ENCODE data around the gene GTPBP8. TPM values are rescaled to one million over a fixed set of nuclear protein-coding genes. Genes with fewer than 3 reads are reported as not detected.

Gene GTPBP8
- total and polyA plus RNA-seq, 2 of the 13 experiments (the other 11 are each of a cell fraction or from before 2014, with no cell fraction given): 12.5 to 16.7 TPM

DNA sequence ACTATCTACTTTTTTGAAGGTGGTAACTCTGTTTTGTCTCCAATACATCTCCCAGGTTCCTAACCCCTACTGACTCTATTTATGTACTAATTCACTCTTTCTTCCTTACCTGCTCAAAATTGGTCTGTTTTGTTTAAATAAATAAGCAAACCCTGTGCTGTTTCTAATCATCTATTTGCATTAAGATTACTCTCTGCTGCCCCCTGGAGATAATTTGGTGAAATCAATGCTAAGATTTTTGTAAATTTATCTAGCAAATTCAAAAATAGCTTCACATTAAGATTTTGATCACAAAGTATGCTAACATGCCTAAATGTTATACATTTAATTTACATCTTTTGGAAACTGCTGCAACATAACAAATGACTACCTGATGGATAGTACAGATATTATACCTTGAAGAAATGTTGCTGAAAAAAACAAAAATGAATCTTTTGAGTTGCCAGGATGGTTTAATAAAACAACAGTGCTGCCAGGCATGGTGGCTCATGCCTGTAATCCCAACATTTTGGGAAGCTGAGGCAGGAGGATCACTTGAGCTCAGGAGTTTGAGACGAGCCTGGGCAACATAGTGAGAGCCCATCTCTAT, 11.4 kb upstream of the GTPBP8 start (continued):
- peak; percentile 41 for TF ChIP-seq CTCF (CRISPR knock-in tag; IDR thresholded peaks at IDR 0.05)
- 0 out of 2 replicates have a peak, but pooled peaks have one; percentile 31 for TF ChIP-seq MIXL1 (CRISPR knock-in tag; IDR thresholded peaks at IDR 0.05)
- TF ChIP-seq, protein P1, sequence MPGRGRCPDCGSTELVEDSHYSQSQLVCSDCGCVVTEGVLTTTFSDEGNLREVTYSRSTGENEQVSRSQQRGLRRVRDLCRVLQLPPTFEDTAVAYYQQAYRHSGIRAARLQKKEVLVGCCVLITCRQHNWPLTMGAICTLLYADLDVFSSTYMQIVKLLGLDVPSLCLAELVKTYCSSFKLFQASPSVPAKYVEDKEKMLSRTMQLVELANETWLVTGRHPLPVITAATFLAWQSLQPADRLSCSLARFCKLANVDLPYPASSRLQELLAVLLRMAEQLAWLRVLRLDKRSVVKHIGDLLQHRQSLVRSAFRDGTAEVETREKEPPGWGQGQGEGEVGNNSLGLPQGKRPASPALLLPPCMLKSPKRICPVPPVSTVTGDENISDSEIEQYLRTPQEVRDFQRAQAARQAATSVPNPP (CRISPR knock-in tag; IDR thresholded peaks at IDR 0.05): no peak
- TF ChIP-seq ATF7 (IDR thresholded peaks at IDR 0.05): no peak
- no peak for TF ChIP-seq ATF7 (CRISPR knock-in tag; IDR thresholded peaks at IDR 0.05)
- TF ChIP-seq ZNF343 (CRISPR knock-in tag; IDR thresholded peaks at IDR 0.05): no peak
- no peak for TF ChIP-seq GATA4 (IDR thresholded peaks at IDR 0.05; ENCODE audit: borderline replicate concordance, low read depth)
- no peak for TF ChIP-seq KDM5B (CRISPR knock-in tag; IDR thresholded peaks at IDR 0.05; ENCODE audit: borderline replicate concordance)
- TF ChIP-seq CAMTA2 (CRISPR knock-in tag; IDR thresholded peaks at IDR 0.05; ENCODE audit: borderline replicate concordance): no peak

DNA sequence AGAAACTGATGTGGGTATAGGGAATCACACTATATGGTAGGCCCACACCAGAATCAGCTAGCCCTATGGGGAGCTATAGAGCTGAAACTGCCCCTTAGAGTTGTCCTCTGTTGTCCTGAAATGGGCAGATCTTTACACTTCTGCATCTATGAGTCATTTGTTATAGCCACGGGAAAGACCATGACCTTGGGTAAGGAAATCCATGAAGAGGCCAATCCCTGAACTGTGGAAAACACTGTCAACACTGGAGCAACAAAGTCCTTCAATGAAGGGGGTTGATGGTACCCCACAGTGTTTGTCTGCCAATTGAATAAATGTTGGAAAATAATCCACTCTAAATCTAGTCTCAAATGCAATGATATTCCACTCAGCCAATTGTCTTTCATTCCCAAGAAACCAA, 10.7 kb upstream of the GTPBP8 start:
- H3K4me3 ChIP-seq (replicated peaks in 1 of 3; ENCODE audit: insufficient read depth in 1 of 3, low read depth in 2 of 3, low read length in 3 of 3): no peak overlapping the region
- no peak overlapping the region for H3K27ac ChIP-seq (ENCODE audit: extremely low read length, insufficient read depth, low read length)
- ChIA-PET POLR2A (interaction anchor here (0.9 to 1.9 kb wide), 2 partner anchors 11 to 39 kb away, joined by 4 to 9 read pairs; partner anchors contain the start of gene GTPBP8), CTCF (ENCODE audit: low intra/inter-chr PET ratio, low total read pairs) (interaction anchor here (3.0 kb wide), 1 partner anchor 336 kb away, joined by 17 read pairs; no protein-coding TSS in a partner anchor)
- no peaks in the 10 kb centered on the region for H4K20me1 ChIP-seq (ENCODE audit: insufficient read depth, low read length)
- intact Hi-C loops (cut with micrococcal nuclease; ENCODE audit: unreplicated experiment): loop anchor here (2.0 kb wide), 1 partner anchor 397 kb away; no protein-coding TSS in a partner anchor
- no CpG with 5 or more reads among the region's 1 CpG for WGBS (ENCODE audit: low lambda C conversion rate)
- no peaks in the 10 kb centered on the region for H3K9me3 ChIP-seq (ENCODE audit: low read length)
- peaks cover 11% of the 10 kb centered on the region; the same call in 1 of the 2 replicates for H3K4me1 ChIP-seq (ENCODE audit: insufficient read depth, low read length)
- H2AFZ ChIP-seq (ENCODE audit: low read length): no peak overlapping the region
- no peak for FAIRE-seq
- no peak overlapping the region for H3K9ac ChIP-seq (ENCODE audit: insufficient read depth, low read depth, low read length)
- no peaks in the 10 kb centered on the region for H3K79me2 ChIP-seq (ENCODE audit: insufficient read depth, low read length)
- H3K27me3 ChIP-seq (ENCODE audit: control insufficient read depth in 1 of 2, insufficient read depth in 2 of 2, low read length in 2 of 2): peaks cover 0 to under 1% of the 10 kb centered on the region in 2 experiments; a peak in 1 of 5 replicates
- ATAC-seq: peak; percentile 88
- H3K36me3 ChIP-seq (replicated peaks in 1 of 2; ENCODE audit: control insufficient read depth in 1 of 2, insufficient read depth in 2 of 2, low read length in 2 of 2): no peaks in the 10 kb centered on the region
- no TSS peak for BruUV-seq (replicated peaks)
- H3K4me2 ChIP-seq (ENCODE audit: low read depth, low read length): no peak overlapping the region
- in situ Hi-C loops (cut with HindIII; ENCODE audit: extremely low pct_ligation_motif_present, low pct_unique_long_range_greater_than_20kb): no loop called here
- DNase-seq (ENCODE audit: low spot score): peak; percentile 25
- TF ChIP-seq TP53 (CRISPR knock-in tag; conservative IDR thresholded peaks at IDR 0.05) (no peak), MXI1 (IDR thresholded peaks at IDR 0.05; ENCODE audit: borderline replicate concordance, low read depth, low read length) (no peak), ZMYM2 (CRISPR knock-in tag; IDR thresholded peaks at IDR 0.05) (no peak), FOXA3 (CRISPR knock-in tag; IDR thresholded peaks at IDR 0.05) (peak; percentile 43; the same call in 1 of the 2 replicates), ADNP (CRISPR knock-in tag; IDR thresholded peaks at IDR 0.05) (no peak), ZBTB10 (CRISPR knock-in tag; IDR thresholded peaks at IDR 0.05; ENCODE audit: borderline replicate concordance) (no peak), NR2F1 (CRISPR knock-in tag; IDR thresholded peaks at IDR 0.05) (0 out of 4 replicates have a peak, but pooled peaks of 1 of the 2 experiments have one; percentile 46), SOX5 (CRISPR knock-in tag; IDR thresholded peaks at IDR 0.05; ENCODE audit: borderline replicate concordance) (peak; percentile 38; the same call in 1 of the 2 replicates)
